ENCODE measurements around the gene KCNE3. TPM values are rescaled to one million over a fixed set of nuclear protein-coding genes. Genes with fewer than 3 reads are reported as not detected.

KCNE3 gene
- total and polyA plus RNA-seq, 10 of the 15 experiments (the other 5 are each of a cell fraction or from before 2014, with no cell fraction given): not detected

DNA sequence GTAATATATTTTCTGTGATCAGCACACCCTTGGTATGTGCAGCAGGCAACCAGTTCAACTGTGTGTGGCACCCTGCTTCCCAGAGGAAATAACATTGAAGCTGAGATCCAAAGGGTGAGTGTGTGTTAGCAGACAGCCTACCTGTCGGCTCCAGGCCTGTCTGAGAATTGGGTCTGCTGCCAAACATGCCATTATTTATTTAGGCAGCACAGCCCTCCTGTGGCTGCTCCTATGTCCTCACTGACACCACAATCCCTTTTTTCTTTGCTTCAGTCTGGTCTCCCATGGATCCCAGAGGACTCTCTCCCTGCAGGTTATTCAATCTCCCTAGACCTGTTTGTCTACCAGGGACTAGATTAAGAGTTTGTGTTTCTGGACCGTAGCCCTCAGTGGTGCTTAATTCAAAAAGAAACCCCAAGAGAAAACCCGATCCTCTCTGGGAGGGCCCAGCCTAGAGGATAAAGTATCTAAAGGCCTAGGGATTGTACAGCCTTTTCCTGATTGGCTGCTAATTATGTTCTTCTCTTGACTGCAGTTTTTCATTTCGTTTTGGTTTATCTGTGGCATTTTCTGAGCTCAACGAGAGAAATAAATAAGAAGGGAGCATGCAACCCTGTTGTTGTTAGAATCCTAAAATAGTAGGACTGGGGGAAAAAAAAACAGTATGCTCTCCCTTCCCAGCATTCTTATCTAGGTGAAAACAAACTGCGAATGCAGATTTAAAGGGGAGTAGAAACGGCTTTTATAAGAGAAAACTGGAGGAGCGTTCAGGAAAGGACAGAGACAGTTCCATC is 24.1 kb downstream of the KCNE3 start (continued):
- TF ChIP-seq, protein P1, sequence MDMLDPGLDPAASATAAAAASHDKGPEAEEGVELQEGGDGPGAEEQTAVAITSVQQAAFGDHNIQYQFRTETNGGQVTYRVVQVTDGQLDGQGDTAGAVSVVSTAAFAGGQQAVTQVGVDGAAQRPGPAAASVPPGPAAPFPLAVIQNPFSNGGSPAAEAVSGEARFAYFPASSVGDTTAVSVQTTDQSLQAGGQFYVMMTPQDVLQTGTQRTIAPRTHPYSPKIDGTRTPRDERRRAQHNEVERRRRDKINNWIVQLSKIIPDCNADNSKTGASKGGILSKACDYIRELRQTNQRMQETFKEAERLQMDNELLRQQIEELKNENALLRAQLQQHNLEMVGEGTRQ (IDR thresholded peaks at IDR 0.05; ENCODE audit: borderline replicate concordance, low read depth, low read length): no peak
- TF ChIP-seq, protein P2, sequence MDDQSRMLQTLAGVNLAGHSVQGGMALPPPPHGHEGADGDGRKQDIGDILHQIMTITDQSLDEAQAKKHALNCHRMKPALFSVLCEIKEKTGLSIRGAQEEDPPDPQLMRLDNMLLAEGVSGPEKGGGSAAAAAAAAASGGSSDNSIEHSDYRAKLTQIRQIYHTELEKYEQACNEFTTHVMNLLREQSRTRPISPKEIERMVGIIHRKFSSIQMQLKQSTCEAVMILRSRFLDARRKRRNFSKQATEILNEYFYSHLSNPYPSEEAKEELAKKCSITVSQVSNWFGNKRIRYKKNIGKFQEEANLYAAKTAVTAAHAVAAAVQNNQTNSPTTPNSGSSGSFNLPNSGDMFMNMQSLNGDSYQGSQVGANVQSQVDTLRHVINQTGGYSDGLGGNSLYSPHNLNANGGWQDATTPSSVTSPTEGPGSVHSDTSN (IDR thresholded peaks at IDR 0.05; ENCODE audit: insufficient replicate concordance, low read depth, low read length): no peak
- no peak for TF ChIP-seq PAX5 (IDR thresholded peaks at IDR 0.05; ENCODE audit: borderline replicate concordance, low read depth, low read length)

DNA sequence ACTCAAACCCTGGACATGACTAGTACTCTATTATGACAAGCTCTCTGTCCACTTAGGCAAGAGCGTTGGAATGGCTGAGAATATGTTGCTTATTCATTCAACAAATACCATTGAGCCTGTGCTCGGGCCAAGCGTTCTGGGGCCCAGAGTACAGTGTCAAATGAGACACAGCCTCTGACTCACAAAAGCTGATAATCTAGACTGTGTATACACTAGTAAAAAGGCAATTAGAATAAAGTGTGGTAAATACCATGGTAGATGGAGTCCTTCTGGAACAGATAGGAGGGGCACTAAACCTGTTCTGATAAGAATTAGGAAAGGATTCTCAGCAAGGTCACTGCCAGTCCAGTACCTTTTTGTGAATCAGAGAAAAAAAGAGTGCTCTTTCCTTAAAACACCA is 24.7 kb downstream of the KCNE3 start:
- Histone ChIP-seq H3K27me3 (replicated peaks in 1 of 2; ENCODE audit: control insufficient read depth in 2 of 2, insufficient read depth in 2 of 2, low read length in 1 of 2) (peaks cover 0 to 1% of the 10 kb centered on the region in 2 experiments; a peak in 1 of 4 replicates), H3K4me2 (ENCODE audit: control insufficient read depth, insufficient read depth) (no peak overlapping the region), H3K9me3 (replicated peaks; ENCODE audit: control insufficient read depth, insufficient read depth, low read length) (no peaks in the 10 kb centered on the region), H3K79me2 (ENCODE audit: control insufficient read depth, insufficient read depth, low read length) (no peaks in the 10 kb centered on the region), H3K36me3 (ENCODE audit: control insufficient read depth in 2 of 2, insufficient read depth in 2 of 2, low read length in 1 of 2) (no peaks in the 10 kb centered on the region), H3K4me1 (ENCODE audit: control insufficient read depth, insufficient read depth, low read length) (no peaks in the 10 kb centered on the region), H3K27ac (ENCODE audit: control insufficient read depth, insufficient read depth) (no peak overlapping the region), H3K4me3 (no peak overlapping the region), H4K20me1 (ENCODE audit: control insufficient read depth, insufficient read depth) (no peaks in the 10 kb centered on the region), H2AFZ (ENCODE audit: control insufficient read depth, low read depth, low read length) (no peak overlapping the region), H3K9ac (ENCODE audit: control insufficient read depth, insufficient read depth, low read length) (no peak overlapping the region)
- TF ChIP-seq JUND (IDR thresholded peaks at IDR 0.05; ENCODE audit: low read depth, low read length) (no peak), NBN (IDR thresholded peaks at IDR 0.05) (no peak), YBX1 (IDR thresholded peaks at IDR 0.05) (no peak), EP300 (IDR thresholded peaks at IDR 0.05; ENCODE audit: borderline replicate concordance in 1 of 2, control insufficient read depth in 1 of 2, low read depth in 2 of 2, low read length in 2 of 2) (no peak), RAD51 (IDR thresholded peaks at IDR 0.05) (no peak), NFIC (IDR thresholded peaks at IDR 0.05; ENCODE audit: low read depth, low read length) (no peak), PAX5 (IDR thresholded peaks at IDR 0.05; ENCODE audit: borderline replicate concordance, low read depth, low read length) (no peak), ASH2L (IDR thresholded peaks at IDR 0.05; ENCODE audit: borderline replicate concordance, low read depth) (no peak), BCL11A (IDR thresholded peaks at IDR 0.05; ENCODE audit: low read depth, low read length) (no peak)
- TF ChIP-seq, protein P3, sequence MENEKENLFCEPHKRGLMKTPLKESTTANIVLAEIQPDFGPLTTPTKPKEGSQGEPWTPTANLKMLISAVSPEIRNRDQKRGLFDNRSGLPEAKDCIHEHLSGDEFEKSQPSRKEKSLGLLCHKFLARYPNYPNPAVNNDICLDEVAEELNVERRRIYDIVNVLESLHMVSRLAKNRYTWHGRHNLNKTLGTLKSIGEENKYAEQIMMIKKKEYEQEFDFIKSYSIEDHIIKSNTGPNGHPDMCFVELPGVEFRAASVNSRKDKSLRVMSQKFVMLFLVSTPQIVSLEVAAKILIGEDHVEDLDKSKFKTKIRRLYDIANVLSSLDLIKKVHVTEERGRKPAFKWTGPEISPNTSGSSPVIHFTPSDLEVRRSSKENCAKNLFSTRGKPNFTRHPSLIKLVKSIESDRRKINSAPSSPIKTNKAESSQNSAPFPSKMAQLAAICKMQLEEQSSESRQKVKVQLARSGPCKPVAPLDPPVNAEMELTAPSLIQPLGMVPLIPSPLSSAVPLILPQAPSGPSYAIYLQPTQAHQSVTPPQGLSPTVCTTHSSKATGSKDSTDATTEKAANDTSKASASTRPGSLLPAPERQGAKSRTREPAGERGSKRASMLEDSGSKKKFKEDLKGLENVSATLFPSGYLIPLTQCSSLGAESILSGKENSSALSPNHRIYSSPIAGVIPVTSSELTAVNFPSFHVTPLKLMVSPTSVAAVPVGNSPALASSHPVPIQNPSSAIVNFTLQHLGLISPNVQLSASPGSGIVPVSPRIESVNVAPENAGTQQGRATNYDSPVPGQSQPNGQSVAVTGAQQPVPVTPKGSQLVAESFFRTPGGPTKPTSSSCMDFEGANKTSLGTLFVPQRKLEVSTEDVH (IDR thresholded peaks at IDR 0.05; ENCODE audit: low read depth, partially characterized antibody): no peak
- no peak for FAIRE-seq
- no TSS peak for BruUV-seq (replicated peaks)
- no peak for DNase-seq (ENCODE audit: low read depth, low spot score)
- WGBS (ENCODE audit: insufficient coverage, insufficient replicate concordance, low lambda C conversion rate, missing lambda C conversion rate): 13% methylated on average over 3 of the region's 3 CpGs
- ATAC-seq: no peak
- intact Hi-C loops (cut with micrococcal nuclease; ENCODE audit: unreplicated experiment) (no loop called here), in situ Hi-C loops (cut with MboI) (no loop called here)
- POLR2A ChIA-PET: no interaction called here
- CTCF ChIA-PET: interaction anchor here (1.2 to 12.1 kb wide), 3 partner anchors 10 to 52 kb away, joined by 3 to 262 read pairs (median 7); partner anchors contain the start of gene PGM2L1
- SMC1A ChIA-PET (ENCODE audit: uncharacterized antibody, unreplicated experiment): no interaction called here
- RAD21 ChIA-PET (ENCODE audit: unreplicated experiment): no interaction called here
